GM12872 (cell line): Measurements from ENCODE around the gene BMAL1.

Experiments used
- TF ChIP-seq, protein P1 (sequence below): IDR thresholded peaks from 3 replicates; pipeline ENCODE4 v1.5.1; 2011; ENCODE audit warnings: low read depth, mild to moderate bottlenecking, low read length, moderate library complexity; ENCODE audit not compliant: insufficient read depth

The BMAL1 gene

DNA sequence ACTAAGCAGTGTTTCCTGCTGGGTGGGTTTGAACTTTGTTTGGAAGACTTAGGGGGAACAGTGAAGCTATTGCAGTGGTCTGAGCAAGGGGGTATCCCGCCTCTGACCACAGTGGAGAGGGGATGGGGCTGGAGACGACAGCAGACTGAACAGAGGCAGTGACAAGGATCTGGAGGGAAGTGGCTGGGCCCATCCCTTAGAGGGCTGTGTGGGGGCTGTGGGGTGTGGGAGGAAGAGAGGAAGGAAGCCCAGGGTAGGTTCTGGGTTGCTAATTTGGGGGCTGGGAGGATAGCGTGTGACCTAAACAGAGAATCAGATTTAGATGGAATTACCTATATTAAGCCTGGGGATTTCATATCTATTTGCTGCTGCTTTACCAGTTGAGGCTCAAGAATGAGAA, 70.7 kb downstream of the BMAL1 start:
- TF ChIP-seq, protein P1, sequence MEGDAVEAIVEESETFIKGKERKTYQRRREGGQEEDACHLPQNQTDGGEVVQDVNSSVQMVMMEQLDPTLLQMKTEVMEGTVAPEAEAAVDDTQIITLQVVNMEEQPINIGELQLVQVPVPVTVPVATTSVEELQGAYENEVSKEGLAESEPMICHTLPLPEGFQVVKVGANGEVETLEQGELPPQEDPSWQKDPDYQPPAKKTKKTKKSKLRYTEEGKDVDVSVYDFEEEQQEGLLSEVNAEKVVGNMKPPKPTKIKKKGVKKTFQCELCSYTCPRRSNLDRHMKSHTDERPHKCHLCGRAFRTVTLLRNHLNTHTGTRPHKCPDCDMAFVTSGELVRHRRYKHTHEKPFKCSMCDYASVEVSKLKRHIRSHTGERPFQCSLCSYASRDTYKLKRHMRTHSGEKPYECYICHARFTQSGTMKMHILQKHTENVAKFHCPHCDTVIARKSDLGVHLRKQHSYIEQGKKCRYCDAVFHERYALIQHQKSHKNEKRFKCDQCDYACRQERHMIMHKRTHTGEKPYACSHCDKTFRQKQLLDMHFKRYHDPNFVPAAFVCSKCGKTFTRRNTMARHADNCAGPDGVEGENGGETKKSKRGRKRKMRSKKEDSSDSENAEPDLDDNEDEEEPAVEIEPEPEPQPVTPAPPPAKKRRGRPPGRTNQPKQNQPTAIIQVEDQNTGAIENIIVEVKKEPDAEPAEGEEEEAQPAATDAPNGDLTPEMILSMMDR: no peak

DNA sequence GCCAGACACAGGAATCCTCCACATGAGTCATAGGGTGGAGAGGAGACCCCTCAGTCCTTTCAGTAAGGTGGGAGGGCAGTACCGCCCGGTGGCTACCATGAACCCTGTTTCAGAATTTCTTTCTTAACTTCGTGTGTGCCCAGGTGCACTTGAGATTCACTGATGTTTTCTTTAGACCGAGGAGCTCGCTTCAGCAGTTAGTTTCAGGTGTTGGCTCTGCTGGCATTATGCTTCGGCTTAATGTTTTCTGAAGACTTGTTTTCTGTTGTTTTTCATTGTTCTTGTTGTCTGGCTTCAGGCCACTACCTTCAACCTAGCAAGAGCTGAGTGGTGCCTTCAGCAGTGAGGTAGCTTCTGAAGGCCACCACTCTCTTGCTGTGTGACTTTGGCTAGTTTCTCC, 71.5 kb downstream of the BMAL1 start:
- TF ChIP-seq, protein P1: no peak

DNA sequence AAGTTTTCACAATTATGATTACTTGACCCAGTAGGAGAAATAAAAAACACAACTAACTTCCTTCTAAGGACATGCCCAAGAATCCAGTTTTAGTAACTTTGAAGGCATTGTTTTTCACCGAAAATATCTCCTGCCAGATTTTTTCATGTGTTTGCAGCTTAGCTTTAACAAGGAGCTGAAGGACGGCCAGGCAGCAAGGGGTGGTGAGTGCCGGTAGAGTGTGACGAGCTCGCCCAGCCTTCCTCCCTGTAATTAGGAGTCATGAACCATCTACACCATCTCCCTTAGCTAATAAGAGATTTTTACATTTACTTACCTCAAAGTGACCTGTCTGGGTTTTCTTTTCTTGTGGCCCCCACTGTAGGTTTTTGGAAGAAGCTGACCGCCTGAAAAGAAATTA, 72.0 kb downstream of the BMAL1 start:
- TF ChIP-seq, protein P1: no peak

DNA sequence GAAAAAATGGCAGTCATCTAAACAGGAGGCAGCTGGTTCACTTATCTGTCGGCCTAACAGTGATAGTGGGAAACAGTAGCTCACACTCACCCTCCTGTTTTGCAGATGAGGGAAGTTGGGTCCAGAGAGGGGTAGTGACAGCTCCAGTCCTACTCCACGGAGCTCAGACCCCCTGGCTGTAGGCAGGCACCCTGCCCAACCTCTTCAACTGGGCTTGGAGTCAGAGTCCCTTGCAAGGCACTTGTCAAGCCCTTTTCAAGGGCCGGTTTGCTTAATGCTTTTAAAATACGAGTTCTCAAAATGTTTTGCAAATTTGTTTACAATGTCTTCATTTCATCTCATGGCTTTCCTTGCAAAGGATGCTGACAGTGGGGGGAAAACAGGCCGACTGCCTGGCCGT, 75.1 kb downstream of the BMAL1 start:
- TF ChIP-seq, protein P1: no peak

DNA sequence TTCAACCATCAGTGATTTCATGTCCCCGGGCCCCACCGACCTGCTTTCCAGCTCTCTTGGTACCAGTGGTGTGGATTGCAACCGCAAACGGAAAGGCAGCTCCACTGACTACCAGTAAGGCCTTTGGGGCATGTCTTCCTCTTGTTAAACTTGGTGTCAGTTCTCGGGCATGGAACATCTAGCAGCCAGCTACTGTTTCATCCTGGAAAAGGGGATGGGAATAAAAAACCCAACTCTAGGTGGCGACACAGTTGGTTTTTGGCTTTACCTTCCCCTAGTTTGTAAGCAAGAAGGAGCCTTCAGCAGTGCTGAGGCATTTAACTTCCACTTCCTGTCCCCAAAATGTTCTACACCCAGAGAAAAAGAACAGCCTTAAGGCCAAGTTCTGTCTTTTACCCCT, 76.7 kb downstream of the BMAL1 start:
- TF ChIP-seq, protein P1: peak; percentile 43; the same call in 1 of the 3 replicates

DNA sequence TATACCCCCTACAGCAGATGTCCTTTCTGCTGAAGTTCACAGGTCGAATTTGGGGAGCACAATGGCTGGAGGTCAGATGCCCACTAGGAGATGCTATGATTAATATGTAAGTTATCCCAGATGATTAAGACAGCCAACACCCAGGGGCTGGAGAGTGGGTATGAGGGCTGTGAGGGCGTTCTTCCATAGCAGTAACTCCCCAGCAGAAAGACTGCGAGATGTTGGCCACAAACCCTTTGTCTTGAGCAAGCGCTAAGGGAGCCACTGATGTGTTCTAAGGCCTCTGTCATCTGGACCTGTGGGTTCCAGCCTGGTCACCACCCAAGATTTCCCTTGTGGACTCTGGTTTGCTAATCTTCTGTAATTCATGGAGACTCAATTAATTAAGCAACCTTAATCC, 77.6 kb downstream of the BMAL1 start:
- TF ChIP-seq, protein P1: no peak

DNA sequence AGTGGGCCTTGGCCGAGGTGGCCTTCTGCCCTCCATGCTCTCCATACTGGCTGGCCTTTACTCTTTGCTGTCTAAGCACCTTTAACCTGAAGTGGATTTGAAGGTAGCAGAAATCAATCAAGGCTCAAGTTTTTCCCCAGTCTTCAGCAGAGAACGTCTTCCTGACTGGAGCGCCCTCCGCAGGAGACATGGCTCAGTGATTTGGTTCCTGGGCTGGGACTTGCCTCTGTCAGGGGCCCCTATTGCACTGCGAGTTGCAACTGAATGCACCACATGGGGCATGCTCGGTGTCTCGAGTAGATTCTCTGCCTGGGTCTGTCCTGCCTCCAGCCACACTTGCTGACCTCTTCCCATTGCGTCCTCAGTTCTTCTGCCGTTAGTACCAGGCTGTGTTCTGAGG, 79.6 kb downstream of the BMAL1 start:
- TF ChIP-seq, protein P1: 0 out of 3 replicates have a peak, but pooled peaks have one; percentile 5
